K562 (cell line): ENCODE results near the gene ACOT13. TPM values are rescaled to one million over a fixed set of nuclear protein-coding genes. Genes with fewer than 3 reads are reported as not detected.

ENCODE experiments used
- CBX1 ChIP-seq: sonication (generic); IDR thresholded peaks from 2 replicates; pipeline ENCODE4 v1.6.1; 2016; ENCODE audit warnings: antibody characterized with exemption, low read depth, mild to moderate bottlenecking
- CC2D1A ChIP-seq: fragments of 450-650 bp; IDR thresholded peaks from 2 replicates; pipeline ENCODE4 v1.6.1; 2017; ENCODE audit warnings: mild to moderate bottlenecking
- DIDO1 ChIP-seq: fragments of 450-650 bp; IDR thresholded peaks from 2 replicates; pipeline ENCODE4 v1.6.1; 2016; ENCODE audit warnings: low read depth, missing biosample characterization, missing genetic modification characterization
- EWSR1 ChIP-seq: fragments of 450-650 bp; IDR thresholded peaks from 2 replicates; pipeline ENCODE4 v1.6.1; 2018; ENCODE audit warnings: borderline replicate concordance, mild to moderate bottlenecking, low read depth, moderate library complexity; ENCODE audit not compliant: partially characterized antibody
- FOXJ3 ChIP-seq: sonication (generic); formaldehyde crosslinking; IDR thresholded peaks from 2 replicates; pipeline ENCODE4 v1.4.0; 2020; ENCODE audit warnings: mild to moderate bottlenecking, missing genetic modification reagents
- GABPB1 ChIP-seq: sonication (generic); formaldehyde crosslinking; IDR thresholded peaks from 2 replicates; pipeline ENCODE4 v1.8.0; 2022; ENCODE audit warnings: mild to moderate bottlenecking, missing genetic modification reagents
- HBP1 ChIP-seq: fragments of 450-650 bp; formaldehyde crosslinking; IDR thresholded peaks from 2 replicates; pipeline ENCODE4 v1.4.0; 2022; ENCODE audit warnings: missing genetic modification characterization
- JUNB ChIP-seq: fragments of 450-650 bp; formaldehyde crosslinking; conservative IDR thresholded peaks from 2 replicates; pipeline ENCODE4 v1.4.0; 2020; ENCODE audit warnings: mild to moderate bottlenecking
- MCM7 ChIP-seq, 2 experiments: fragments of 450-650 bp; IDR thresholded peaks; 2 replicates each; pipeline ENCODE4 v1.6.1; 2016 to 2018
- MEF2D ChIP-seq: conservative IDR thresholded peaks from 2 replicates; pipeline ENCODE4 v1.6.1; 2016; ENCODE audit warnings: low read depth, missing genetic modification characterization, missing compliant biosample characterization
- MYNN ChIP-seq, 2 experiments: sonication (generic); formaldehyde crosslinking in 1 of 2; IDR thresholded peaks; 2 replicates each; pipeline versions ENCODE4 v1.5.0 to v1.6.1; 2016 to 2020; ENCODE audit warnings: antibody characterized with exemption in 1 of 2, missing genetic modification reagents in 1 of 2
- NEUROD1 ChIP-seq: fragments of 150-350 bp; IDR thresholded peaks from 2 replicates; pipeline ENCODE4 v1.6.1; 2014; ENCODE audit warnings: borderline replicate concordance, low read length, low read depth; ENCODE audit not compliant: partially characterized antibody
- RNF2 ChIP-seq: sonication (generic); IDR thresholded peaks from 2 replicates; pipeline ENCODE4 v1.6.1; 2016
- SIN3A ChIP-seq, 2 experiments: fragments of 150-350 bp in 1 of 2; IDR thresholded peaks; 2 replicates each; pipeline ENCODE4 v1.6.1; 2011 to 2016; ENCODE audit warnings: borderline replicate concordance in 2 of 2, low read depth in 2 of 2, low read length in 2 of 2, mild to moderate bottlenecking in 2 of 2, moderate library complexity in 2 of 2; ENCODE audit not compliant: control insufficient read depth in 1 of 2
- SIX5 ChIP-seq, 2 experiments: IDR thresholded peaks; 2 replicates each; pipeline ENCODE4 v1.6.1; 2011; ENCODE audit warnings: low read length in 2 of 2, borderline replicate concordance in 1 of 2, low read depth in 1 of 2, mild to moderate bottlenecking in 1 of 2, moderate library complexity in 1 of 2; ENCODE audit not compliant: insufficient read depth in 1 of 2
- TAF1 ChIP-seq: IDR thresholded peaks from 2 replicates; pipeline ENCODE4 v1.6.1; 2011; ENCODE audit warnings: mild to moderate bottlenecking, low read length, moderate library complexity; ENCODE audit not compliant: insufficient read depth, control insufficient read depth, severe bottlenecking; ENCODE audit errors: extremely low read depth
- TCF3 ChIP-seq: sonication (generic); formaldehyde crosslinking; IDR thresholded peaks from 2 replicates; pipeline ENCODE4 v1.4.0; 2020; ENCODE audit warnings: mild to moderate bottlenecking, missing genetic modification reagents
- UBTF ChIP-seq, 2 experiments: IDR thresholded peaks; 2 replicates each; pipeline ENCODE4 v1.6.1; 2012; ENCODE audit warnings: improper control_type of control experiment in 2 of 2, low read depth in 2 of 2, low read length in 2 of 2, borderline replicate concordance in 1 of 2
- ZBED1 ChIP-seq: IDR thresholded peaks from 2 replicates; pipeline ENCODE4 v1.6.1; 2014
- ZBTB2 ChIP-seq: fragments of 450-650 bp; IDR thresholded peaks from 2 replicates; pipeline ENCODE4 v1.6.1; 2016; ENCODE audit warnings: antibody characterized with exemption
- ZBTB9 ChIP-seq: fragments of 450-650 bp; formaldehyde crosslinking; IDR thresholded peaks from 2 replicates; pipeline ENCODE4 v1.4.0; 2020; ENCODE audit warnings: mild to moderate bottlenecking, moderate library complexity
- polyA plus RNA-seq, 8 experiments: library from polyadenylated mRNA; depleted of rRNA in 4 of 8; stranded (reverse) in 5 of 8; unstranded in 3 of 8; fragments of >200 nt; fragmentation: Nextera tagmentation in 2 of 8; fragmentation: Illumina TruSeq in 1 of 8; extraction: Ambion mirVana in 2 of 8; extraction: Trizol in 1 of 8; gene quantifications; 2 replicates each; pipeline versions ENCODE4 v1.2.1 to v1.2.3, GENCODE V29; 2011 to 2014; ENCODE audit warnings: inconsistent platforms in 1 of 8, missing spikeins in 1 of 8
- total RNA-seq, 7 experiments: library from RNA; depleted of rRNA in 6 of 7; stranded (reverse); fragments of >200 nt in 6 of 7; fragmentation: Illumina TruSeq in 2 of 7; extraction: Trizol in 2 of 7; gene quantifications; 2 replicates each; pipeline versions ENCODE4 v1.2.1 to v1.2.3, GENCODE V29; 2011 to 2021; ENCODE audit warnings: low replicate concordance in 1 of 7

The ACOT13 gene
- total and polyA plus RNA-seq, 9 of the 15 experiments (the other 6 are each of a cell fraction or from before 2014, with no cell fraction given), result 14.1 to 129 (median 65.7) TPM

GRCh38 chr6:24666641-24667377, at the start of gene ACOT13, which contains the start of gene TDP2 (continued):
- TF ChIP-seq ZBTB2 (peak; percentile 98), UBTF (IDR thresholded peaks at IDR 0.05; ENCODE audit: borderline replicate concordance in 1 of 2, low read depth in 2 of 2, low read length in 2 of 2) (peak; percentile 92 to 97; a peak in 3 of 4 replicates), FOXJ3 (CRISPR knock-in tag) (no peak), SIX5 (IDR thresholded peaks at IDR 0.05; ENCODE audit: borderline replicate concordance in 1 of 2, insufficient read depth in 1 of 2, low read depth in 1 of 2, low read length in 2 of 2) (peak; percentile 14 to 35; a peak in 1 of 4 replicates), CC2D1A (peak; percentile 47; the same call in 1 of the 2 replicates), ZBED1 (no peak), RNF2 (0 out of 2 replicates have a peak, but pooled peaks have one; percentile 70), TCF3 (peak; percentile 50; the same call in 1 of the 2 replicates), DIDO1 (no peak), ZBTB9 (CRISPR knock-in tag) (no peak), JUNB (CRISPR knock-in tag) (no peak), TAF1 (peak; percentile 93), GABPB1 (CRISPR knock-in tag) (peak; percentile 95), MCM7 (IDR thresholded peaks at IDR 0.05) (no peak), NEUROD1 (peak; percentile 94), SIN3A (IDR thresholded peaks at IDR 0.05; ENCODE audit: borderline replicate concordance in 2 of 2, control insufficient read depth in 1 of 2, low read depth in 2 of 2, low read length in 2 of 2) (peak in 1 of 2 experiments; percentile 53; a peak in 1 of 4 replicates), EWSR1 (no peak), MYNN (IDR thresholded peaks at IDR 0.05) (peak; percentile 67; the same call in 1 of the 2 replicates), MYNN (CRISPR knock-in tag; IDR thresholded peaks at IDR 0.05) (no peak), CBX1 (peak; percentile 87), MEF2D (tag) (no peak), HBP1 (CRISPR knock-in tag) (peak; percentile 36; the same call in 1 of the 2 replicates)
